Muscle of back (tissue), 11 donors: Measurements from ENCODE around the gene HSBP1L1. TPM values are rescaled to one million over a fixed set of nuclear protein-coding genes. Genes with fewer than 3 reads are reported as not detected.
"Not testable (repeated sequence)": the region's sequence is repeated elsewhere in the genome, so short reads cannot be mapped to it uniquely, and the experiment has no call there.

ENCODE experiments used
- DNase-seq, 3 donors: peaks; one replicate each; pipeline versions ENCODE4 v3.0.0 to v3.0.0-alpha.2; 2013
- polyA plus RNA-seq, 10 donors: library from polyadenylated mRNA; unstranded; fragments of 120-200 nt; gene quantifications; one replicate each; pipeline ENCODE4 v1.2.1, GENCODE V29; 2013; ENCODE audit not compliant: insufficient read length in 10 of 10

HSBP1L1 gene
- polyA plus RNA-seq, 10 donors, result 1.3 to 5.6 (median 3.7) TPM

DNA sequence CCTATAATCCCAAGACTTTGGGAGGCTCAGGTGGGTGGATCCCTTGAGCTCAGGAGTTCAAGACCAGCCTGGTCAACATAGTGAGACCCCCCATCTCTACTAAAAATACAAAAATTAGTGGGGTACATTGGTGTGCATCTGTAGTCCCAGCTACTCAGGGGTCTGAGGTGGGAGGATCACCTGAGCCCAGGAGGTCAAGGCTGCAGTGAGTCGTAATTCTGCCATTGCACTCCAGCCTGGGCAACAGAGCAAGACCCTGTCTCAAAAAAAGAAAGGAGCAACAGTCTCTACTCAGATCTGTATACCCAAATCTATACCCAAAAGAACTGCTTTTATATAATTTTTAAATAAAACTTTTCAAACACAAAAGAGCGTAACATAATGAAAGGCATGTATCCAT is 5.5 kb upstream of the HSBP1L1 start:
- DNase-seq, result no peak

DNA sequence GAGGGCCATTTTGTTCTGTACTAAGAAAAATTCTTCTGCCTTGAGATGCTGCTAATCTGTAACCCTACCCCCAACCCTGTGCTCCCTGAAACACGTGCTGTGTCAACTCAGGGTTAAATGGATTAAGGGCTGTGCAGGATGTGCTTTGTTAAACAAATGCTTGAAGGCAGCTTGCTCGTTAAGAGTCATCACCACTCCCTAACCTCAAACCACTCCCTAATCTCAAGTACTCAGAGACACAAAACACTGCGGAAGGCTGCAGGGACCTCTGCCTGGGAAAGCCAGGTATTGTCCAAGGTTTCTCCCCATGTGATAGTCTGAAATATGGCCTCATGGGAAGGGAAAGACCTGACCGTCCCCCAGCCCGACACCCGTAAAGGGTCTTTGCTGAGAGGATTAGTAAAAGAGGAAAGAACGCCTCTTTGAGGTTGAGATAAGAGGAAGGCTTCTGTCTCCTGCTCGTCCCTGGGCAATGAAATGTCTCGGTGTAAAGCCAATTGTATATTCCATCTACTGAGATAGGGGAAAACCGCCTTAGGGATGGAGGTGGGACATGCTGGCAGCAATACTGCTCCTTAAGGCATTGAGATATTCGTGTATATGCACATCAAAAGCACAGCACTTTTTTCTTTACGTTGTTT is 4.2 kb upstream of the HSBP1L1 start:
- DNase-seq, result not testable (repeated sequence)

DNA sequence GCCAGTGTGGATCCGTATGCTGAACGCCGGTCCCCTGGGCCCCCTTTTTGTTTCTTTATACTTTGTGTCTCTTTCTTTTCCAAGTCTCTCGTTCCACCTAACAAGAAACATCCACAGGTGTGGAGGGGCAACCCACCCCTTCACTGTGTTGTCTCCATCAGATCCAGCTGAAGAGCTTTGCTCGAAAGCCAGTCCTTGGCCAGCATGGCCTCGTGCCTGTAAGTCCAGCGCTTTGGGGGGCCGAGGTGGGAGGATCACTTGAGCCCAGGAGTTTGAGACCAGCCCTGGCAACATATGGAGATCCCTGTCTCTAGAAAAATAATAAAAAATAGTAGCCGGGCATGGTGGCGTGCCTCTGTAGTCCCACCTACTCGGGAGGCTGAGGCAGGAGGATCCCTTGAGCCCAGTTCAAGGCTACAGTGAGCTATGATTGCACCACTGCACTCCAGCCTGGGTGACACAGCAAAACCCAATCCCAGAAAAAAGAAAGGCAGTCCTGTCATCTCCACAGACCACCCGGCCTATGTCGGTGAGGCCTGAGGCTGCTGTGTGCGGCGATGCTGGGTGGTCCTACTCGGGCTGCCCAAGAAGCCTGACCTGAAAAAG is 3.4 kb upstream of the HSBP1L1 start:
- DNase-seq, result no peak

DNA sequence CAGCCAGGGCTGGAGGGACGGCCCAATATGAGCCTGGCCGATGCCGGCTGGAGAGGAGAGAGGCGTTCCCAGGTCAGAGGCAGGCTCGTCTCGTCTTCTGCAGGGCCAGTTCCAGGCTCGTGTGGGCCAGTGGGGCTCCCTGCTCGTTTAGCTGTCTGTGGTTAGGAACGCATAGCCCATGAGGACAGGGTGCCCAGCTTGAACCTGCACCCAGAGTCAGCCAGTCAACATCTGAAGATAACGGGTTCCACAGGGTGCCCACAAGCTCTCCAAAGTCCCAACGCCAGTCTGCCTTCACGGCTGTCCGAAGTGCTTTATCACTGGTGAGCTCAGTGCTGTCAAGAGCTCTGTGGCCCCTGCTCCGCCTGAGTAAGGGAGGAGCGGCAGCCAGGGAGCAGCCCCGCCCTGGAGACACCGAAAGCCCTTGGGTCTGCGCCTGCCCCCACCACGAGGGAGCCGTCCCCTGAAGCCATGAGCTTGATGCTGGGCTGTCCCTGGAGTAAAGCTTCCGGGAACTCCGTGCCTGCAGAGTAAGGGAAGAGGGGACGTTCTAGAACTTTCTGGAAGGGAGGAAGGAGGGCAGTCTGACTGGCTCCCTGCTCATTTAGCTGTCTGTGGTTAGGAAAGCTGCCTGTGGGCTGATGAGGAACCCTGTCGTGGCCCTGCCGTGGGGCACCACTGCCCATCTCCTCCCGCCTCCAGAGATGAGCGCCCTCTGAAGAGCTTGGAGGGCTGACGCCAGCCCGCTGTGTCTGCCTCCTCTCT is 2.7 kb upstream of the HSBP1L1 start:
- DNase-seq, result no peak

DNA sequence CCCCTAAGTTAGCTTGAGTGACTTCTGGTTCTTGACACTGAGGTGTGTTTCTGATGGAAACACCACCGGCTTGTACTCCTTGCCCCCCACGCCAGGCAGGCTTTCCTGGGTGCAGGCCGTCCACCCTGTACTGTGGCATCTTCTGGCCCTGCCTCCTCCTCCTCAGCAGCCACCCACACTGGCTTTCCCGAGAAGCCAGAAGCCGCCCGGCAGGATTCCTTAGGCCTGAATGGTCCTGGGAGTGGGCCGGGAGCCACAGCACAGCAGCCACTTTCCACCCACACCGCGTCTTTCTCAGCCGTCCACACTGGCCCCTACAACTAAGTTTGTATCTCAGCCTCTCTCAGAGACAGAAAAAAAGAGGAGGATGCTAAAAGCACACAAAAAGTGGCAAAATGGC is 2.1 kb upstream of the HSBP1L1 start:
- no peak for DNase-seq

DNA sequence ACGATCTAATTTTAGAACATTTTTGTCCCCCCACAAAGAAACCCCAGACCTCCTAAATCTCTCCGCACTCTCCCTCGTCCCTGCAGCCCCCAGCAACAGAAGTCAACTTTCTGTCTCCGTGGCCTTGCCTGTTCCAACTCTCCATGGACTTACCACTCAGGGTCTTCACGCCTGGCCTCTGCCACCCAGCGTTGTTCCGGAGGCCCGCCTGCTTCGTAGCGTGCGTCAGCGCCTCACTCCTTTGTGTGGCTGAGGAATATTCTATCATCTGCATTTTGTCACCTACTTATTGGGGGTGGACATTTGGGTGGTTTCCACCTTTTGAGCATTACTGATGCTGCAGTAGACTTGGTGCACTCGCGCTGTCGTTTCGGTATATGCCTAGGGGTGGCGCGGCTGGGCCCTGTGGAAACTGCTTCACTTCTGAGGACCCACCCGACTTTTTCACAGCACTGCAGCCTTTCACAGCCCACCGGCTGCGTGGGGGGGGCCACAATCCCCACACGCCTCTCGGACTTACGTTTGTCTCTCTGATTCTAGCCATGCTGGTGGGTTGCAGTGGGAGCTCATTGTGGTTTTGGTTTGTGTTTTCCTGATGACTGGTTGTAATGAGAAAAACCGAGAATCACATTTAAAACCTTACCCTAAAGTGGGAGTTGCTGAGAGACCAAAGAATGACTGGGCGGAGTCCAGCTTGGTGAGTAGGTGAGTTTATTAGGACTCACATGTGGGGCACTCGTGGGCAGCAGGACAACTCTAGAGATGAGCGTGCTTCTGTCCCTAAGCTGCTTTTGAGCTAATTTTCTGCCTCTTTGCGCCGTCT is 1.4 kb upstream of the HSBP1L1 start:
- no peak for DNase-seq

DNA sequence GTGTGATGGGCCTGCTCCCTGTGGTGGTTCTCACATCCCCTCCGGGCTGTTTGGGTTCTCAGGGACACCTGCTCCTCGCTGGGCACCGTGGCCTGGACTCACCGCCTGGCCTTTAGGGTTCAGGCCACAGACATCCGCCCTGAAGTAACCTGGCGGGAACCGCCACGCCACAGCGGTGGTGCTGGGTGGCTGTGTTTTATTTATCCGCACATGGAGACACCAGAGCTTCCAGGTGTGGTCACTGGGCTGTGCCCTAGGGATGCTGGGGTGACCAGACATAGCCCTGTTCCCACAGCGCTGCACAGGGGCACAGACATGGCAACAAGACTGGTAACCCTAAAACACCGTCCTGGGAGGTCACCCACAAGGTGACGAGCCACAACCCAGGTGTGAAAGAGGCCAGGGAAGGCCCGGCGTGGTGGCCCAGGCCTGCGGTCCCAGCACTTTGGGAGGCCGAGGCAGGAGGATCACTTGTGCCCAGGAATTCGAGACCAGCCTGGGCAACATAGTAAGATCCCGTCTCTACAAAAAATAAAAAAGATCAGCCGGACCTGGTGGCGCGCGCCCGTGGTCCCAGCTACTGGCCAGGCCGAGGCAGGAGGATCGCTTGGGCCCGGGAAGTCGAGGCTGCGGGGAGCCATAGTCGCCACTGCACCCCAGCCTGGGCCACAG is 649 bp upstream of the HSBP1L1 start:
- no peak for DNase-seq

DNA sequence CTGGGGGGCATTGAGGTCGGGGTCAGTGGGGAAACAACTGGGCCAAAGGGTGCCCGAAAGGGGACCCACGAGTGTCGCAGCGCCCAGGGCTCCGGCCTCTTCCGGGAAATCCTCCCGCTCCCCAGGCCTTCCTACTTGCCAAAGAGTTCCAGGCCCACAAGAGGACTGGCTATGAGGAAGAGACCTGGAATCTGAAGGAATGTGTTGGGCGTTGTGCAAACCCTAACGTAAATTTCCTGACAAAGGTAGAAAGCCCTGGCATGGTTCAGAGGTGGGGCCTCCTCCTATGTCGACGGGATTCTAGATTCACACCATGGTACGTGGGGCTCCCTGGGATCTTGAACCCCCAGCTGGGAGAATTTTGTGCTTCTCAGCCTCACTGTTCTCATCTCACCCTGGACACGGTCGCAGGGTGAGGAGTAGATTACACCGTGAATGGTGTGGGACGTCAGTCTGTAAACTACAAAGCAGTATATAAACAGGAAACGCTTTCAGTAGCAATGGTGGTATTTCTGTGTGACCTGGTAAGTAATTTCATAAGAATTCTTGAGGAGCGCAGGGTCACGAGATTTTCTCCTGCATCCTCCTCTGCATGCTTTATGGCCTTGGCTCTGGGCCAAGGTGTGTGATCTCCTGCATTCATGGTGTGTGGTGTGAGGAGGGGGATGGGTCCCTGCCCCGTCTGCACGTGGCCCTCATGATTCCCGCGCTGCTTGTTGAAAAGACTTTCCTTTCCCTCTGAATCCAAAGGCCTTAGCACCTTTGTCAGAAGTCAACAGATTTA is 868 bp downstream of the HSBP1L1 start:
- DNase-seq, result peak in 2 of 3 donors; percentile 48 to 62

DNA sequence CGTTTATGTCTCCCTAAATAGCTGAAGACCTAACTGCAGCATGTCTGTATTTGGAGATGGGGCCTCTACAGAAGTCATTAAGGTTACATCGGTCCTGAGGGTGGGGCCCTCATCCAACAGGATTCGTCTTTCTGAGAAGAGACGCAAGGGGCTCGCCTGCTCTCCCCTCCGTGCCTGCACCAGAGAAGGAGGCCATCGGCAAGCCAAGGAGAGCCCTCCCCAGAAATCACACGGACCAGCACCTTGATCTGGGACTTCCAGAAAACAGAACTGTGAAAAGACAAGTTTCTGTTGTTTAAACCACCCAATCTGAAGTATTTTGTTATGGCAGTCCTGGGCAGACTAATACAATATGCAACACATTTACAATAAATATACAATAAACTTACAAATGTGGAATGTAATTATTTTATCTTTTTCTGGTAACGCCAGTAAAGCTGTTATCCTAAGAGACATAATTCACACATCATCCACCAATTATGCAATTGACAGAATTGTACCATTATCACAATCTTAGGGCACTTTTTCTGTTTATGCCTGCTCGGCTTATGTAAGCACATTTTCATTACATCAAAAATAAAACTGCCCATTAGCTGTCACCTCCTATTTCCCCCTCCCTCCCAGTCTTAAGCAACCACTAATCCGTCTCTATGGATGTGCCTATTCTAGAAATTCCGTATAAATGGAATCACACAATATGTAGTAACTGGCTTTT is 6.1 kb downstream of the HSBP1L1 start:
- no peak for DNase-seq

DNA sequence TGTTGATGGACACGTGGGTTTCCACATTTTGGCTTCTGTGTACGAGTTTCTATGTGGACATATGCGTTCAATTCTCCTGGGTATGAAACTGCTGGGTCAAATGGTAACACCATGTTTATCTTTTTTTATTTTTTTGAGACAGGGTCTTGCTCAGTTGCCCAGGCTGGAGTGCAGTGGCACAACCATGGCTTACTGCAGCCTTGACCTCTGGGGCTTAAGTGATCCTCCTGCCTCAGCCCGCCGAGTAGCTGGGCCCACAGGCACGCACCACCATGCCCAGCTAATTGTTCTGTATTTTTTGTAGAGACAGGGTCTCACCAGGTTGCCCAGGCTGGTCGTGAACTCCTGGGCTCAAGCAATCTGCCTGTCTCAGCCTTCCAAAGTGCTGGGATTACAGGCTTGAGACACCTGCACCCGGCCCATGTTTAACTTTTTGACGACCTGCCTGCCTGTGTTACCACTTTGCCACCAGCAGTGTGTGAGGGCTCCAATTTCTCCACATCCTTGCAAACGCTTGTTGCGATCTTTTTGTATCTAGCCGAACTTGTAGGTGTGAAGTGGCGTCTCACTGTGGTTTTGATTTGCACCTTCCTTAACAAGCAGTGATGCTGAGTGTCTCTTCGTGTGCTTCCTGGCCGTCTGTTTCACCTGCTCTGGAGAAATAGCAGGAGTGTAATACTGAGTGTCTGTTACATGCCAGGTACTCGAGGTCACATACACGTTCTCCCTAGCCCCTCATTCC is 6.9 kb downstream of the HSBP1L1 start:
- DNase-seq, result no peak

DNA sequence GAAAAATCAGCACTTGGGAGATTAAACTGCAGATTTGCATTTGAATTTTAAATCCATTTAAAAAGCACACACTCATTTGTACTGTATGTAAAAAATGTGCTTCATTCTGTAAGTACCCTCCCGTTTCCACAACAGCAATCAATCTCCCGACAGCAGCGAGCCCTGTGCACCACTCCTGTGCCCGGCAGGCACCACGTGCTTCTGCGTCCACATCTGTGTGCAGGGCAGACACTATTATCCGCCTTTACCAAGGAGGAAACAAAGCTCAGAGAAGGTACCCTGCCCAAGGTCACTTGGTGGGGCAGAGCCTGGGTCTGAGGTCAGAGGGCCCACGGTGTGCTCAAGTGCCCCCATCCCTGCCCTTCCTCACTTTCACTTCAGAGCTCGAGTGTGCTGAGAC is 7.5 kb downstream of the HSBP1L1 start:
- DNase-seq, result no peak

DNA sequence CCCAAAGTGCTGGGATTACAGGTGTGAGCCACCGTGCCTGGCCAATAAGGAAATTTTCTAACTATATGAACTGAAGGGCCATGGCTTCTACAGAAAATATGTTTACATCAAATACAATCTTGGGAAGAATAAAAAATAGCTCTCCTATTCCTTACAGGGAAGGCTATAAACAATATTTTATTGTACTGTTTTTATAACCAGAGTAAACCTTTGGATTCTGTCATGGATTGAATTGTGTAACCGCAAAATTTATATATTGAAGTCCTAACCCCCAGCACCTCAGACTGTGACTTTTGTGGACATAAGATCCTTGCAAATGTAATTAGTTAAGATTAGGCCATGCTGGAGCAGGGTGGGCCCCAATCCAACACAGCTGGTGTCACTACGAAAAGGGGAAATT is 8.3 kb downstream of the HSBP1L1 start:
- no peak for DNase-seq

DNA sequence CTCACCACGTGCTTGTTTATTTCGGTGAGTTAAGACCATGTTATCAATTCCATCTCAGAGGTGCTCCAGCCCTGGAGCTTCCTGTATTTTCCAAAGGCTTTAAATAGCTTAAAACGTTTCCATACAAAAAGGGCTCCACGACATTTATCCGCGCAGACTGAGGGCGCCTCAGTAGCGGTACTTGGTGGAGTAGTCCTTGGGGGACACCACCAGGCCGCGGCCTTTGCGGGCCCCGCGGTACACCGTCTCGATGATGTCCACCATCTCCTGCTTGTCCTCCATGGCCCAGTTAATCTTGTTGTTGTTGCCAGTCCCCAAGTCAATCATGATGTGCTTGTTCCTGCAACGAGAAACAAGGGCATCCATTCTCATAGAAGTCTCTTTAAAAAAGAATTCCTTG is 9.1 kb downstream of the HSBP1L1 start:
- no peak for DNase-seq

DNA sequence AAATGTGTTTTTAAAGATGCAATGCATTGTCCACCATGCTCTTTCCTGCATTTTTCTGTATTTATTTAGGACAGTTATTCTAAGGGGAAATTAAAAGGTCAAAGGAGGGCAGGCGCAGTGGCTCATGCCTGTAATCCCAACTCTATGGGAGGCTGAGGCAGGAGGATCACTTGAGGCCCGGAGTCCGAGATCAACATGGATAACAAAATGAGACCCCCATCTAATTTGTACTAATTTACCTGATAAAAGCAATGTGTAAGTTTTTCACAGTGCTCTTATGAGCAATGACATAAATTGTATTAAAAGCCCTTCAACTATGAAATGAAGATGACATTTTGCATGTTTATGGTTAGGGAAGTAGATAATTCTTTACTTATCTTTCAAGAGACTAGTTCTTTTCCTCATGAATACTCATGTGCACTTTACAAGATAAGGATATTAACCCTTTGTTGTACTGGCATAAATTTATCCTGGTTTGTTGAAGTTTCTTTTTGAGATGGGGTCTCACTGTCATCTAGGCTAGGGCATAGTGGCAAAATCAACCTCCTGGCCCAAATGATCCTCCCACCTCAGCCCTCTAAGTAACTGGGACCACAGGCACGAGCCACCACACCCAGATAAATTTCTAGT is 9.7 kb downstream of the HSBP1L1 start:
- DNase-seq, result no peak

DNA sequence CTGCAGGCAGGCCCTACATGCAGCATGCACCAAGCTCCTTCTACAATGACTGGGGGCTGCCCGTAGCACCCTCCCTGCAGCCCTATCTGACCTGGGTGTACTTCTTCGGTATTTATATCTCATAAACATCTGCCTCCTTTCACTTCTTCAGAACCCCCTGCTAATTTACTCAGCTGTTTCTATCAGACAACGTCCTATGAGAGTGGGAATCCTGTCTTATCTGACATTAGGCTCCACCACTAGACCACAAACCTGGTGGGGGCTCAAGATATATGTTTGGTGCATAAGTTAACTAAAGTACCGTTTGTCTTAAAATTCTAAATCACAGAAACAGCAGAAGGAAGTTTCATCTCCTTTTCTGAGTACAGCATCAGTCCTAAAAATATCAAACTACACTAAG is 10.6 kb downstream of the HSBP1L1 start:
- no peak for DNase-seq

DNA sequence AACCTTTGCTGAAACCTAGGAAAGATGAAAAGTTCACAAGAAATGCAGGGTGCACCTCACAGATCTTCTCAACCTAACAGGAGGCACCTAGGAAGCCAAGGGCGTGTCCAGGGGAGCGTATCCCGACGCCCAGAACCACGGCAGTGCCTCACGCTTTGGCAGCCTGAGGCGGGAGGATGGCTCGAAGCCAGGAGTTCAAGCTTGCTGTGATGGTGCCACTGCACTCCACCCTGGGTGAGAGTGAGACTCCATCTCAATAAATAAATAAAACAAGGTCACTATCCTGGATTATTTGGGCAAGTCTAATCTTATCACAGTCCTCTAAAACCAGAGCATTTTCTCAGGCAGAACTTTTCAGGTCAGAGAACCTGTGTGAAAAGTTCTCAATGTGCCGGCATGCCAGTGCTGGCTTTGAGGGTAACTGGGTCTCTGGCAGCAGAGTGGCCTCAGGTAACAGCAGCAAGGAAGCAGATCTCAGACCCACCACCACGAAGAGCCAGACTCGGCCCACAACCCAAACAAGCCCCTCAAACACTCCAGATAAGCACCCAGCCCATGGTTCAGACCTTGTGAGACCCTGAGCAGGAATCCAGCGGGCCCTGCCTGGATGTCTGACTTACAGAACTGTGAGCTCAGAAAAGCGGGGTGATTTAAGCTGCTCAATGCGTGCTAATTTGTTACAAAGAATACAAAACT is 11.7 kb downstream of the HSBP1L1 start:
- no peak for DNase-seq

DNA sequence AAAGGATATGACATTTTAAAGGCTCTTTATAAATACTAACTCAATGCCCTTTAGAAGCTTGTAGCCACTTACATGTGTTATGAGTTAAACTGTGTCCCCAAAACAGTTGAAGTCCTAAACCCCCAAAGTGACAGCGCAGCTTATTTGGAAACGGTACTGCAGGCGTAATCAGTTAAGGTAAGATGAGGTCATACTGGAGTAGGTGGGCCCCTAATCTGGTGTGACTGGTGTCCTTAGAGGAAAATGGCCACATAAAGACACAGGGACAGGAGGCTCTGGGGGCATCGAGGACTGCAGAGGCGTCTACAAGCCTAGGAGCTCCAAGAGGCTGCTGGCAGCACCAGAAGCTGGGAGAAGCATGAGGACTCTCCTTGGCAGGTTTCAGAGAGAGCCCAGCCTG is 15.4 kb downstream of the HSBP1L1 start:
- no peak for DNase-seq

DNA sequence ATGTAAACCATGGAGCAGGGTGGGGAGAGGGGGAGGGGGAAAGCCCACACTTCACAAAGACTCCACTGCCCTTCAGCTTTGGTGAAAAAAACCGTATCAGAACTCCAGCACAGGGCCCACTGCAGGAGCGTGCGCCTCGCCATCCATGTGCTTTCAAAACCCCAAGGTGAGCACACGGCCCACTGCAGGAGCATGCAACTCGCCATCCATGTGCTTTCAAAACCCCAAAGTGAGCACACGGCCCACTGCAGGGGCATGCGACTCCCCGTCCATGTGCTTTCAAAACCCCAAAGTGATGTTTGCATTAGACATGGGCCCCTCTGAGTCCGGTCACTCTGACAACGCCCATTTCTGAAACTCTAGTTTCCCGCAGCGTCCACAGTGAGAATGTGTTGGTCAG is 16.1 kb downstream of the HSBP1L1 start:
- no peak for DNase-seq
